ENCODE results near the gene PAIP1. TPM values are rescaled to one million over a fixed set of nuclear protein-coding genes. Genes with fewer than 3 reads are reported as not detected.

The PAIP1 gene
- polyA plus RNA-seq, 3 donors = 31.4 to 49.2 (median 41.0) TPM

DNA sequence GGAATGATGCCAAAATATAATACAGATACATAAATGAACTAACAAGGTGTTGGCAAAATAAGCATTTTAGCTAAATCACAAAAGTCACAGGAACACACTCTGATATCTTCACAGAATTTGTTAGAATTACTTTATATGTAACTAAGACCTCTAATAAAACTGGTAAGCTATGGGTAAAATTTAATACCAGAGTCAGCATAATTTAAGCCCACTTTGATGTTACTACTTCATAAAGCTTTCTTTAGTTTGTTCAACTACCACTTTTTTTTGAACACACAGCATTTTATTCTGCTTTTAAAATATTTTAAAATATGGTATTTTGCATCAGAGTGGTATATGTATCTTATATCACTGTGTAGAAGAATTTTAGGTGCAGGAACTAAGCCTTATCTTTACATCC, 19.9 kb downstream of the PAIP1 start:
- Mint-ChIP-seq H3K36me3 (peaks cover 67 to 86% of the 10 kb centered on the region in 2 donors), H3K4me1 (no peaks in the 10 kb centered on the region), H3K4me3 (no peak overlapping the region), H3K27me3 (ENCODE audit: low read depth in 3 of 3) (no peaks in the 10 kb centered on the region), H3K9me3 (peaks cover 0 to under 1% (median 0%) of the 10 kb centered on the region in 7 donors), H3K27ac (no peak overlapping the region)
- no peak overlapping the region for H3K27ac ChIP-seq (ENCODE audit: low read depth in 1 of 2, low read length in 2 of 2)
- no peak for DNase-seq
- intact Hi-C loops (cut with micrococcal nuclease) = no loop called here
- H3K36me3 ChIP-seq (replicated peaks in 1 of 2; ENCODE audit: control insufficient read depth in 1 of 2, insufficient read depth in 2 of 2, low read length in 2 of 2) = peaks cover 87 to 99% of the 10 kb centered on the region in 2 donors
- H3K9ac ChIP-seq (ENCODE audit: insufficient read depth, low read length, poor library complexity, severe bottlenecking) = no peak overlapping the region
- H4K20me1 ChIP-seq (ENCODE audit: insufficient read depth, low read length) = no peaks in the 10 kb centered on the region
- no peaks in the 10 kb centered on the region for H3K9me3 ChIP-seq (replicated peaks in 1 of 2; ENCODE audit: control insufficient read depth in 1 of 2, insufficient read depth in 1 of 2, low read length in 2 of 2)
- H3K27me3 ChIP-seq (ENCODE audit: control insufficient read depth in 2 of 2, insufficient read depth in 2 of 2, low read length in 2 of 2) = no peaks in the 10 kb centered on the region
- no peak overlapping the region for H3K4me2 ChIP-seq (replicated peaks; ENCODE audit: extremely low read depth, low read length, poor library complexity, severe bottlenecking)
- no peak for TF ChIP-seq CTCF (IDR thresholded peaks at IDR 0.05)
- H2AFZ ChIP-seq (ENCODE audit: insufficient read depth, low read depth, low read length, poor library complexity, severe bottlenecking) = no peak overlapping the region
- no peaks in the 10 kb centered on the region for H3K4me1 ChIP-seq (ENCODE audit: control insufficient read depth in 1 of 2, insufficient read depth in 2 of 2, low read length in 2 of 2)
- no peak overlapping the region for H3K4me3 ChIP-seq (replicated peaks in 1 of 3; ENCODE audit: low read depth in 2 of 3, low read length in 3 of 3)
- H3K79me2 ChIP-seq (ENCODE audit: insufficient read depth, low read length) = peaks cover 3% of the 10 kb centered on the region

DNA sequence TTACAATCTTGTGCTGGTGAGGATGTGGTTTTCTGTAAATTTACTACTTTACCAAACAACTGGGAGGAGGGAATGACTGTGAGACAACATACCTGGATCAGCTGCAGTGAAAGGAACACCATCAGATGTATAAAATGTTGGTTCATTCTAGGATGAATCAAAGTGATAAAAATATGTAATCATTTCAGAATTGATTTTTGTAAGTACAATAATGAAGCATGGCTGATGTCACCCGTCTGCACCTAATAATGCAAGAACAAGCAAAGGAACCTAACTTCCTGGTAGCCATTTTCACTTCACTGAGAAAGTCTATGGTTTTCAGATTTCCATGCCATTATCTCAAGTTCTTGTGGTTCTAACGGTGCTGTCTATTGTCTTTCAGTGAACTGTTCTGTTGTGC, 23.2 kb downstream of the PAIP1 start:
- Mint-ChIP-seq H3K4me1 (no peaks in the 10 kb centered on the region), H3K4me3 (no peak overlapping the region), H3K27me3 (ENCODE audit: low read depth in 3 of 3) (no peaks in the 10 kb centered on the region), H3K9me3 (no peaks in the 10 kb centered on the region), H3K36me3 (peaks cover 76 to 91% of the 10 kb centered on the region in 2 donors), H3K27ac (peak overlapping the region in 1 of 7 donors; percentile 30)
- Histone ChIP-seq H3K36me3 (replicated peaks in 1 of 2; ENCODE audit: control insufficient read depth in 1 of 2, insufficient read depth in 2 of 2, low read length in 2 of 2) (peaks cover 95 to 99% of the 10 kb centered on the region in 2 donors), H3K79me2 (ENCODE audit: insufficient read depth, low read length) (no peaks in the 10 kb centered on the region), H3K4me2 (replicated peaks; ENCODE audit: extremely low read depth, low read length, poor library complexity, severe bottlenecking) (no peak overlapping the region), H4K20me1 (ENCODE audit: insufficient read depth, low read length) (no peaks in the 10 kb centered on the region), H3K27me3 (ENCODE audit: control insufficient read depth in 2 of 2, insufficient read depth in 2 of 2, low read length in 2 of 2) (no peaks in the 10 kb centered on the region), H2AFZ (ENCODE audit: insufficient read depth, low read depth, low read length, poor library complexity, severe bottlenecking) (no peak overlapping the region), H3K9ac (ENCODE audit: insufficient read depth, low read length, poor library complexity, severe bottlenecking) (no peak overlapping the region), H3K9me3 (replicated peaks in 1 of 2; ENCODE audit: control insufficient read depth in 1 of 2, insufficient read depth in 1 of 2, low read length in 2 of 2) (no peaks in the 10 kb centered on the region), H3K27ac (ENCODE audit: low read depth in 1 of 2, low read length in 2 of 2) (no peak overlapping the region), H3K4me1 (ENCODE audit: control insufficient read depth in 1 of 2, insufficient read depth in 2 of 2, low read length in 2 of 2) (no peaks in the 10 kb centered on the region), H3K4me3 (replicated peaks in 1 of 3; ENCODE audit: low read depth in 2 of 3, low read length in 3 of 3) (no peak overlapping the region)
- DNase-seq = no peak
- intact Hi-C loops (cut with micrococcal nuclease) = no loop called here
- no peak for TF ChIP-seq CTCF (IDR thresholded peaks at IDR 0.05)
- WGBS (ENCODE audit: insufficient coverage) = 83% methylated on average over 1 of the region's 2 CpGs
